Amniotic epithelial cell (primary cell): ENCODE results near the gene AP1G2.

Experiments used
- DNase-seq: peaks from one replicate; pipeline ENCODE4 v3.0.0-alpha.2; 2010; ENCODE audit warnings: low read depth

The AP1G2 gene

DNA sequence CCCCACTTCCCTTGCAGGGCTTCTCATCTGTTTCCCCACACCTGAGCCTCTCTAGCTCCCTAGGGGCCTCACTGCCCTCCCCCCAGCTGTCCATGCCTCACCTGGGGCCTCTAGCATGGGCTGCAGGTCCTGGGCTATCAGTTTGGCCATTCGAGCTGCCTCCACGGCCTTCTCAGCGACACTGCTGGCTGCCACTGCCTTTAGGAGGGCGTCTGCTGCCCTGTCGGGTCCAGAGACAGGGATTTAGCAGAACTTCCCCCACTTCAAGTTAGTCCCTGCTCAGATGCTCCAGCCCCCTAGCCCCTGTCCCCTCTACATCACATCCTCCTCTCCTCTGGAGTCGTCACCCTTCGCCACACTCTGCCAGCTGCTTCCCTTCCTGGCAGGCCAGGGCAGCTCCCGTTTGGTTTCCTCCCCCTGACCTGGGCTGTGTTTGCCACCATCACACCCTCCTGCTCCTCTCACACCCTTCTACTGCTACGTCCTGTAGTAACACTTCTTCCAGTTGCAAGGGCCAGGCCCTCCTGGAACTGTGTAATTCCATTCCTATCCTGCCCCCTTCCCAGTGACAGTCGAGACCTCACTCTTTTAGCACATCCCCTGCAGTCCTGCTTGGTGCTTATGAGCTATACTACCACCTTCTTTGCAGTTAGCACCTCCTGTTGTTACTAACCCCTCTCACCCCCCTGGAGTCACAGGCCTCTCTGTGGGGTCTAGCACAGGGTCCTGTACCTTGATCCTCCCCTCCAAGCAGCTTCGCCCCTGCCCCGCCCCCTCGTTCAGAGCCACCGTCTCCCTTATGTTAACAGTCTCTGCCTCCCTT, 4.3 kb upstream of the AP1G2 start:
- DNase-seq, result no peak

DNA sequence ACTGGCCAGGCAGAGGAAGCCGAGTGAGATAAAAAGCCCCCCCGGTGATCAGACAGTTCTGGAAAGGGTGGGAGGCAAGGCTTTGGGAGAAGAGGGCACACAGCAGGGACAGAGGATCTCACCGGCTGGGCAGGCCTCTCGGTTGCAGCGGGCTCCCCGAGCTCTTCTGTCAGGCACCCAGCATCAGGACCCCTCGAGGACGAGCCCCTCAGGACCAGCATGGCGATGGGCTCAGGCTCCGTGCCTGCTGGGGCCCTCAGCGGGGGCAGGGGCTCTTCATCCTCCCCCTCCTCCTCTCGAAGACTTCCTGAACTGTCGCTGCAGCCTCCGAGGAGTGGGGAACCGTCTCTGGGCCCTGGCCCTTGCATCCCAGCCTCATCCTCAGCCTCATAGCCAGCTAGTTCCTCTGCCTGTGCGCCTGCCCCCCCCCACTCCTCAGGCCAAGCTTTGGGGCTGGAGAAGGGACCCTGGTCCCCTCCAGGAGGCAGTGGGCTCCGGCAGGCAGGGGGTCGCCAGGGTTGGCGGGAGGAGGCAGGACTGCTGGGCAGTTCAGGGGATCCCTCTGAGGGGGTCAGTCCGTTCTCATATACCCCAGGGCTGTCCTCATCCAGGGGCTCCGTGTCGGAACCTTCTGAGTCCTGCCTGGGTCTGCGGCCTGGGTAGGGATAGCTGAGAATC, 3.4 kb upstream of the AP1G2 start:
- no peak for DNase-seq

DNA sequence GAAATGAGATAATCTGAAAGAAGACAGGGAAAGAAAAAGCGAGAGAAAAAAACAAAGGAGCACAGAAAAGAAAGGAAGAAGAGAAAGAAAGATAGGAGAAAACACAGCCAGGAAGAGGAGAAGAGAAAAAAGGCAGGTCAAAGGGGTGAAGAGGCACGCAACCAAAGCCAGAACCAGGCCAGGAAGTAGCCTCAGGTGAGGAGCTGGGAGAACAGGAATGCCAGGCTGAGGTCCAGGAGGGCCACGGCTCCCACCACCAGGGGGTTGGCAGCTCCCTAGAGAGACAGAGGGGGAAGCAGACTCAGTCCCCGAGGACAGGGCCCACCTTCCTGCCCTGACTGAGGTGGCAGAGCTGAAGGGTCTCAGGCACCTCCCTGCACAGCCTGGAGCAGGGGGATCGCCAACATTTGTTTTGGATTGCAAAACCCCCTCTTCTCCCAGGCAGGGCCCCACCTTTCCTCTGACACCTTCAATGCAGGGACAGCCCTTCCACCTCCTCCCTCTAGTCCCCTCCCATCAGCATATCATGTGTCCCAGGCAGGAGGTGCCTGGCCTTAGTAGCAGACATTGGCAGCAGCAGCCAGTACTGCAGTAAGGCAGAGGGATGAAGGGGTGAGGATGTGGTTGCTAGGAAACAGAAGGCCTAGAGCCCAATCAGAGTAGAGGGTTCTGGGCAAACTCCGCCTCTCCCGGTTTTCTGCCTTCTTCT, 2.0 kb upstream of the AP1G2 start:
- DNase-seq, result no peak

- DNase-seq, result no peak
Measured at GRCh38 chr14:23568600-23569331, 1.2 kb upstream of the AP1G2 start.

GRCh38 chr14:23568021-23568599, 519 bp upstream of the AP1G2 start:
- no peak for DNase-seq

DNA sequence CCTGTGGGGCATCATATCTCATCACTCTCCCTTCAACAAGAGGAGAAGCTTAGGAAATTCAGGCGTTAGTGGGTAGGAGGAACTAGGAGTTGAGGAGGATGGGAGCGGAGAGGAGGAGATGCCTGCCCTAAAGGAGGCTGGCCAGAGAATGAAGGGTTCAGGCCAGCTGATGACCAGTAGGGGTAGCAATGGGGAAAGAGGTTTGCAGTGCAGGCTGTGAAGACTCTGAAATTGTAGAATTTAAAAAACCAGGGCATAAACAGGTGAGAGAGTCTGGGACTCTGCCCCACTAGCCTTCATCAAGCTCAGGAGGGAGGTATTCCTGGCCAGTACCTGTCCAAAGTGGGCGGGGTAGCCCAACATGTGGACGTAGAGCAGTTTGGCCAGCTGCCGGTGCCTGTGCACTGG, 809 bp downstream of the AP1G2 start:
- no peak for DNase-seq

GRCh38 chr14:23566112-23566777, 1.3 kb downstream of the AP1G2 start:
- DNase-seq, result no peak

- no peak for DNase-seq
Measured at GRCh38 chr14:23565626-23566025, 2.0 kb downstream of the AP1G2 start.

DNA sequence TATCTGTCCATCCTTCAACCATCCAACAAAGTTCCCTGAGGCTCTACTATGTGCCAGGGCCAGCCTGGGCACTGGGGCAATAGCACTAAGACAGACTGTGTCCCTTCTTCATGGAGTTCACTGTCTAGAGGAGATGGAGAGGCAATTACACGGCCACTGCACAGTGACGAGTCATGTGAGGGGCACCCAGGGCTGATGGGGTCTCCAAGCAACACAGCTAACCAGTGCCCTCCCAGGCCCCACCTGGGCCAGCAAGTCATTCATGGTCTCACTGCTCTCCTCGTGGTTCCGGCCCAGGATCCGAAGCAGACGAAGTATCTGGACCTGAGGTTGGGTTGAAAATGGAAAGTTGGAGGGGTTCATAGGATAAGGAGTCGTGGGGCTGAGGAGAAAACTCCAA, 2.7 kb downstream of the AP1G2 start:
- DNase-seq, result no peak

GRCh38 chr14:23564181-23564812, 3.3 kb downstream of the AP1G2 start:
- no peak for DNase-seq

DNA sequence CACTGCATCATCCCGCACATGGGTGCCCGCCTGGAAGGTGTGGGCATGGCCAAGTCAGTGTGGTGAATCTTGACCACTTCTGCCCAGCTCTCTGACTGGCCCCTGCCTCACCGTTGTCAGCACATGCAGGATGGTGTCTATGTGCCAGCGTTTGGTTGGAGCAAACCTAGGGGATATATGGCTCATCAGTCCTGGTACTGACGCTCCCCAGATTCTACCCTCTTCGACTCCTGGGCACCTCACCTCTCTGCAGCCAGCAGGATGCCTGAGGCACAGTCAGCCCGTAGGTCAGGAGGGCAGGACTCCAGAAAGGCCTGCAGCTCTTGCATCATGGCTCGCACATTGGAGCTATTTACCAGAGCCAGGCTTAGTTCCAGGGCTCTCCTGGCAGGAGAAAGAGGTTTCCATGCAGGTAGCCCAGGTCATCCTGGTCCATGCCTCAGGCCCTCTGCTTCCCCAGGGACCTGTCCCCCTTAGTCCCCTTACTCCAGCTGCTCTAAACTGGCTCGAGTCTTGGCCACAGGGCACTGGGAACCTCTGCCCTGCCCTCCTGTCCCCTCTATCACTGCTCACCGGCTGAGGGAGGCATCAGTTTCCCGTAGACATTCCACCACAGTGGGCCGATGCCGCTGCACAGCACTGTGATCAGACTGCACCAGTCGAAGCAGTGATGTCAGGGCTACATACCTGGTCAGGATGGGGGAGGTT, 4.0 kb downstream of the AP1G2 start:
- no peak for DNase-seq

GRCh38 chr14:23562822-23563472, 4.6 kb downstream of the AP1G2 start:
- DNase-seq, result peak; percentile 43

- no peak for DNase-seq
Measured at GRCh38 chr14:23561873-23562821, 5.4 kb downstream of the AP1G2 start.

GRCh38 chr14:23561259-23561658, 6.3 kb downstream of the AP1G2 start:
- no peak for DNase-seq

DNA sequence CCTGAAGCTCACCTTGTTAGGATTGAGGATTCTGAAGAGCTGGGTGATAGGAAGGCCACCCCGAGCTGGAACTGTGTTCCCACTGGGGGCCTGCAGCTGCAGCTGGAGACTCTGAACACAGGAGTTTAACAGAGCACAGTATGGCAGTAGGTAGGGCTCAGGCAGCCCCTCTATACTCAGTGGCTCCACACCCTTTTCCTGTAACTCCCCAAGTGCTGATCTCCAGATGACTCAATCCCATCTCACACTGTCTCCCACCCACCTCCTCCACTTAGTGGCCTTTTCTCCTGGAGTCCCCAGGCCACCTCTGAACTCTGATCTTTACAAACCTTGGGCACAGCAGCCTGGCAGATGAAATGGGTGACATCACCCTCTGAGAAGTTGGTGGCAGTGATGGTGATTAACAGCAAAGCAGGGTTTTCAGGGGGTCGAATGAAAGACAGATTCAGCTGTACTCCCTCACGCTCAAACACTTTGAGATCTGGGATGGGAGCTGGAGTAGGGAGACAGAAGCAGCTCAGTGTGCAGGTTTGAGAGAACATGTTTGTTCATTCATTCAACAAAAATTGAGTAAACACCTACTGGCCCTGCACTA, 7.6 kb downstream of the AP1G2 start:
- DNase-seq, result no peak

DNA sequence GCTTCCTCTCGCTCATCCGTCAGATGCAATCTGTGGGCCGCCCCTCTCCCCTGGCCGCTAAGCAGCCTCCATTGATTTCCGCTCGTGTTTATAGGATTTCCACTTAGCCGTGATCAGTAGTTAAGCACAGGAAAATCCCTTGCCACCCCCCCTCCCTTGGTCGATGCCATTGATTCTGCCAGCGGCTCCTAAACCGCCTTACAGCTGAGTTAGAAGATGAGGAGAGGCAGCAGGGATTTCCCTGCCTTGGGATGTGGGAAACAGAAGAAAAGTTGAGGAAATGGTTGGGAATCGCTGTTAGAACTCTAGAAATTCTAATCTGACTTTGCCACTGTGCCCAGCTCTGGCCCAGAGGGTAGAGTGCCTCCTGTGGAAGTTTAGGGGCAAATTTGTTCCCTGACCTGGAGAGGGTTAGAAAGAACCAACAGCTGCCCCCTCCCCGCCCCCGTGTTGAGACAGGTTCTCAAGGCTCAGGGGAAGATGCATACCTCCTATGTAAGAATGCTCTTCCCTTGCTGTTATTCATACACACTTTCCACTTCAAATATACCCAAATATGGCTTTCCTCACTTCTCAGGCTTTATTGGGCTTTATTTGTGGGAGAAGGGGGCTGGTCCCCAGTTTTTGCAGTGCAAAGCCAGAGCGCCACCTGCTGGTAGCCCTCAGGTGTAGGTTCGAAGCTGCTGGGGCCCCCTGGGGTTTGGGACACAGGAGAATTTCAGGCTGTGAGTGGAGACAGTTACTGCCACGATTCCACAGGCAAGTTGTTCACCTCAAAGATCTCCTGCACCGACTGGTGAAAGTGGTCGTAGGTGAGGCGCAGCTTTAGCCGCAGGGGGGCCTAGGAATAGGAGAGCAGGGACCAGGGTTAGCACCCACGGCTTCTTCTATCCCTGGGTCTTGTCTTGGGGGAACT, 8.3 kb downstream of the AP1G2 start:
- peak; percentile 52 for DNase-seq
